Fibroblast of skin of abdomen (primary cell): ENCODE data around the gene CRABP2. TPM values are rescaled to one million over a fixed set of nuclear protein-coding genes. Genes with fewer than 3 reads are reported as not detected.
A peak's percentile ranks its signal among the peaks of the same experiment; 100 is the strongest.

ENCODE experiments used
- DNase-seq: peaks from one replicate; pipeline ENCODE4 v3.0.0-alpha.2; 2013
- polyA plus RNA-seq, 2 experiments: library from polyadenylated mRNA; unstranded; fragments of 120-200 nt; gene quantifications; one replicate each; pipeline ENCODE4 v1.2.1, GENCODE V29; 2013; ENCODE audit not compliant: insufficient read length in 2 of 2

CRABP2 gene
- 377 TPM for polyA plus RNA-seq (2013, experiment 1 of 2; ENCODE audit: insufficient read length)
- polyA plus RNA-seq (2013, experiment 2 of 2; ENCODE audit: insufficient read length) = 382 TPM

DNA sequence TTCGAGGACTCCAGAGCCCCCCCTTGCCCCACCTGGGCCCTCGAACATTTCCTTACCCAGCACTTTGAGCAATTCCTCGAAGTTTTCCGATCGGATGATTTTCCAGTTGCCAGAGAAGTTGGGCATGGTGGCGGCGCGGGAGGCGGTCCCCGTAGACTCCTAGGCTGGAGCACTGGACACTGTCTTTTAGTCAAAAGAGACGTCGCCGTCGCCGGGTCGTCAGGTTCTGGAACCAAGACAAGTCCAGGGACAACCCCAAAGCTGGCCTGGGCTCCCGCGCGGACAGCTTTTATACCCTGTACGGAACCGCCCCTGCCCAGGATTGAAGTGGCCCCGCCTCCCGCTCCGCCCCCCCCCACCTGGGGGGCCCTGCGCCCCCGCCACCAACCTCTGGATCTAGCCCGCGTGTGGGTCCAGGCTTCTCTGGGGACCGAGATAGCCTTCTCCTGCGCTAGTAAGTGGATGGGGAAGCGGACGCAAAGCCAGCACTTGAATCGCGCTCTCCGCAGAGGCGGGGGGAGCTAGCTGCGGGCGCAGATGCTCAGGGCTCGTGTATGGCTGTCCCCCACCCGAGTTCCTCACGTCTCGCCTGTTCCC is at the start of gene CRABP2:
CRABP2 (minus strand) TSS at position 263 of the 597 bp plus-strand sequence; CDS start at position 126, 137 bp downstream.
- peak; percentile 71 for DNase-seq

GRCh38 chr1:156754219-156754618 is 48.8 kb upstream of the CRABP2 start:
- DNase-seq = no peak

DNA sequence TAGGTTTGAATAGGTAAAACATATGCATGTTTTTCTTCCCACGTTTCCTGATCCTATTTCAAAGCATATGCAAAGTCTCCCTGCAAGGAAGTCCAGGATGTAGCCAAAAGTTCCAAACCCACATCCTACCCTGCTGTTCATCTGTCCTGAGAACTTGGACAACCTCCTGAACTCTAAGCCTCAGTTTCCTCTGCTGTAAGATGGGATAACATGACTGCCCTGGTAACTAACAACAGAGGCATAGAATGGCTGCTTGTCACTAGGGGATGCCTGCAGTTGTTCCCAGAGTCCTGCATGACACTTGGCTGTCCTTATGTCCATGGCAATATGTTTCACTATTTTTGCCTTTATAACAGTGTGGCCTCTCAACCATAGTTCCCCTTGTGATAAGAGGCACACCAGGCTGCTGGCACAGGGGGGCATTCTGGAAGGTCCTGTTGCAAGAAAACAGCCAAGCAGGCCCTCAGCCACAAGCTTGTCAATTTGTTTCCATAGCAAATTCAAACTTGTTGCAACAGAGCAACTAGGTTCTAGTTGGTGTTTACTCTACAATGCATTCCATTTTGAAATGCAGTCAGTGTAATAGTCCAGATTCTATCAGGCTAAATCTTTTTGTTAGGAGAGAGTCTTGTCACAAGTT is 47.6 kb upstream of the CRABP2 start:
- no peak for DNase-seq

DNA sequence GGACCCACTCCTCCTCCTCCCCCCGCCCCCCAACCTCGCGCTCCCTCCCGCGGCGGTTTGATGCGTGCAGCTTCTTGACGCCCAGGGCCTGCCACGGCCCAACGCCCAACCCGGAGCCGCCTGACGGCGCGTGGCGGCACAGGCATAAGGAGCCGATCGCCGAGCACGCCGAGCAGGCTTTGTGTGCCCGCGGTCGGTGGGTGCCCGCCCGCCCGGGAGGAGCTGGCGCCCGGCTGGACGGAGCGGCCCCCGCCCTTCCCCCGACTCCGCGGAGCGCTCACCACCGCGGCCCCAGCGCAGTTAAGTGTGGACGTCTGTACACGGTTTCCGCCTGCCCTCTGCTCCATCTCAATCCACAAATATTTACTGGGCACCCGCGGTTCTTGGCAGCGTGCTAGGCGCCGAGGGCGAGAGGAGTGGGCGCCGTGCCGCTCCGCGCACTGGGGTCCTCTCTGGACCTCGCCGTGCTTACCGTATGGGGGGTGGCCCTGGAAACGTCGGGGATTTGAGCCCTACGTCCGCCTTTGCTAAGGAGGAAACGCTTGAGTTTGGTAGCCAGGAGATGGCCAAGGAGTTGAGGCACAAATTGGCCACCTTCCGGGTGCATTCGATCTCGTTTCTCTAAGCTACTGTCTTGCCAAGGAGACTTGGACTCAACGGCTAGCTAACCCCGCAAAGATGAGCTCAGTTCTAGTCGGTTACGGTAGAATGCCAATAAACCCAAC is 46.5 kb upstream of the CRABP2 start:
- peak; percentile 98 for DNase-seq

GRCh38 chr1:156751451-156751756 is 46.0 kb upstream of the CRABP2 start, which contains the start of gene HDGF:
Gene HDGF, minus strand, starts transcription at chr1:156751675. Its CDS starts 246 bp downstream, at chr1:156751429.
- DNase-seq = no peak

DNA sequence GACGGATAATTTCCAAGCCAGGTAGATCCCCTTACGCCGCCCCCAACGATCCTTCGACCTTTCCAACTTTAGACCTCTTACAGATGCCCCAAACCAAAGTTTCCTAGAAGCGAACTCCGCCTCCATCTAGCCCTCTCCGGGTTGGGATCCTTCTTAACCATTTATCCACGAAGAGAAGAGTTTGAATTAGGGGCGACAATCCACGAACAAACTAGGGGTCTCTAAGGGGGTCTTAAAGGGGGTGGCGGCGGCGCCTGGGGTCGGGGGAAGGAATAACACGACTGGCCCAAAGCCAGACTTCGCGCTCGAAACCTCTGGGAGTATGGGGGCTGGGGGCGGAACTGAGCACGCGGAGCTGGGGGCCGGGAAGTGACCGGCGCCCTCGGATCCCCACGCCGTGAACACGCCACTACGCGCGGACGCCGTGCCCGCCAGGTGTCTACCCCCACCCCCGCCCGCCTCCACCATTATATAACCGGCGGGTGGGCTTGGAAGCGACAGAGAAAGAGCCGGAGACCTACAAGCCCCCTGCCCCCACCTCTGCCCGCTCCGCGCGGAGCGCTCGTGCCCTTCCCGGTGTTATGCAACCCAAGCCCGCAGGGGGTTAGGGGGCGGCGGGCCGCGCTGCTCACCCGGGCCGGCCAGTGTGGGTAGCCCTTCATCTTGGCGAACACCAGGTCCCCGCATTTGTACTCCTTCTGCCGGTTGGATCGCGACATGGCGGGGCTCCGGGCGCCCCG is 45.5 kb upstream of the CRABP2 start:
- no peak for DNase-seq

DNA sequence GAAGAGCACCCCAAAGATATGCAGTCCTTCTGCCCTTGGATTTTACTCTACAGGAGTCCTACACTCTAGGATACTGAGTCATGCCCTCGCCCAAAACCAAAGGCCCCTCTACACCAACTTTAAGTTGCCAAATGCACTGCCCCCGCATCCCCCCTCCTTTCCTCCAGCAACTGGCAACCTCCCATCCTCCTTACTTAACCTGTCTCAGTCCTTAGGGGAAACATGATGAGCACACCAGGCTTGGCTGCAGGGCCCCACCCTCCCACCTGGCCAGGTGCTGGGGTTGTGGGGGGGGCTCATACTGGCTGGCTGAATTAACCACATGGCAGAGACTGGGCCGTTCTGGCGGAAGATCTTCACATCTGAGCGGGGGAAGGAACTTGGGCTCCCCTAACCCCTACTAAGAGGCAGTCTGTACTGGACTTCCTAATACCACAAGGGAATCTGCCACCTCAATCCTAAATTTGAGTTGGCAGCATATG is 44.8 kb upstream of the CRABP2 start:
- no peak for DNase-seq

DNA sequence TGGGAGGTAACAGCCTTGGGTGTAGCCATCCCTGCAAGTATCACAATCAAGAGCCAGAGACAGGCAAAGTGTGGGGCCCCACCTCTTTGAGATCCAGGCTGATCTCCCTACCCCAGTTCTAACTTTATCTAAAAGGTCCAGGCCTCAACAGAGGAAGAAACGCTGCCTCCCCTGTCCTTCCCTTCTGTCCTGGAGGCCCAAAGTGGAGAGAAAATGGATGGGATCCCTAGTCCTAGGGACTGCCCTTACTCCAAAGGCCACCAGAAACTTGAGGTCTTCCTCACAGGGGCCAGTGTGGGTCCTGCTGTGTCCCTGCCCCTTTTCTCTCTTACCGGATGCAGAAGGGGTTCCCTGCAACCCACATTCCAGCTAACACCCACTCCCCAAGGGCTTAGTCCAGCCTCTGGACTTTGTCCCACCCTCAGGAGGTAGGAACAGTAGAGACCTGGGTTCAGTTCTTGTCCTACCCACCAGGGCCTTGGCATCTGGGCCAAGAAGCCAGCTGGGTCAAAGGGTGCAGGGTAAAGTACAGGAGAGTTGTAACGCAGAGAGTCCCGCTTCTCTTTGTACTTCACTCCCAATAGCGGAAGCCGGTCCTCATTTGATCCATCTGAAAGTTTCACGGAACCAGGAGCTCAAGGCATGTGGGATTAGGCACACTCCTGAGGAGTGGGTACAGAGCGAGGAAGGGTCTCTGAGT is 44.2 kb upstream of the CRABP2 start:
- DNase-seq = no peak

DNA sequence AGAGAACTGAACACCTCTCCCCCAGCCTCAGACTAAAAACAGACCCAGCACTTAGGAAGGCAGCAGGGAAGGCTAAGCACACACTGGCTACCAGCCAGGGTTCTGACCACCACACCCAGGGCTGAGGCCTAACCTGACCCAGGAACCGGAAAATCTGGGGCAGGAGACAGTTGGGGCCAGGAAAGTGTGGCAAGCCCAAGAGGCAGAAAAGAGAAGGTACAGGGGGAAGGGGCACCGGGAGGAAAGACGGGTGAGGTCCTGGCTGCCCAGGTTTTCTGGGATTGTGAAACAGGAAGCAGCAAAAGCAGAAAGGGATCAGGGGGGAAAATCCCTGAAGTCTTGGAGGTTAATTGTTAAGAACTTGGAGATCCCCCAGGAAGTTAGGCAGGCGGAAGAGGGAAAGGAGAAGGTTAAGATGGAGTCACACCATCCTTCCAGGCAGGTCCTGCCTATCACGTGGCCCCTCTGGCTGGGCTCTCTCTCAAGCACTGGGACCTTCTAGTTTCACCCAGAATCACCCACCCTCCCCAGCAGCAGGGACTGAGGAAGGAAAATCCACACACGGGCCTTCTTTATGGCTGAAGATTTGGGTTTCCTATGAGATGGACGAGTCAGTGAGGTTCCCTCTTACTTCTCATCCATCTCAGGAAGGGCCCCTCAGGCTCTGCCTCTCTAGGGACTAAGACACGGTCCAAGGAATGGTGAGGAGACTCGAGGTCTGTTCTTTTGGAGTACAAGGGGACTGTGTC is 43.5 kb upstream of the CRABP2 start:
- peak; percentile 66 for DNase-seq

DNA sequence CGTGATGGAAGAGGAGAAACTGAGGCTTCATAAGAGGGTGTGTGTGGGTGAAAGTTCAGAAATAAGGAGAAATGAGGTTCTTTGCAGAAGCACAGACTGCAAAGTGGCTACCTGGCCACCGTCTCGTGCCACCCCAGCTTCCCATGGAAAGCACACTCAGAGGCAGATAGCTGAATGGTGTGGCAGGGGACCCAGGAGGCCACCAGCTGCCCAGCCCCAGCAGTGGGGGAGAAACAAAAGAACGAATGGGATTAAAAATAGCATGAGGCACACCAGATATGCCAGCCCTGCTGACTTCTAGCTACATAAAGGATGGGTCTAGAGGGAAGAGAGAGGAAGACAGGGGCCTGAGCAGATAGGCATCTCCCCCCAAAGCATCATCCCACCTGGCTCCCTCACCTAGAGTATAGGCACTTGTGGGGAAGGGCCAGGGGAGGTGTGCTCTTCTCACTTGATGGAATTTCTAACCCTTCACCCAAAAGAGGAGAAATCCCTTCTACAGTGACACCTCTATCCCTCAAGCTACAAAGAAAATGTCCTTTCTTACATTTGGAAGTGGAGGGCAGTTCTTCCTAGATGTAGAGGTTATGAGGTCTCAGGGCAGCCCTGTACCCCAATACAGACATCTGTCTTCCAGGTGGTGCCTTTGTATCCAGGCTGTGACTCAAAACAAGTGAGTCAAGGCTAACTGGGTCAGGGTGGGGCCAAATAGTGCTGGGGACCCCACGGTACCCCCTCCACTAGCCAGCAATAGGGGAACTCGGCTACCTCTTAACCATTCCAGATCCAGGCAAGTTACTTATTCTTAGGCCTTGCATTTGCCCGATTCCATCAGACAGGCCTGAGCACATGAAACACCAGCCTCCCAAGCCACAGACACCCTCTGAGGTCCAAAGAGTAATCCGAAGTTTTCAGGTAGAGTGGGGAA is 42.6 kb upstream of the CRABP2 start:
- DNase-seq = no peak

- peak; percentile 95 for DNase-seq
These were observed 41.6 kb upstream of the CRABP2 start for GRCh38 chr1:156746728-156747631.

DNA sequence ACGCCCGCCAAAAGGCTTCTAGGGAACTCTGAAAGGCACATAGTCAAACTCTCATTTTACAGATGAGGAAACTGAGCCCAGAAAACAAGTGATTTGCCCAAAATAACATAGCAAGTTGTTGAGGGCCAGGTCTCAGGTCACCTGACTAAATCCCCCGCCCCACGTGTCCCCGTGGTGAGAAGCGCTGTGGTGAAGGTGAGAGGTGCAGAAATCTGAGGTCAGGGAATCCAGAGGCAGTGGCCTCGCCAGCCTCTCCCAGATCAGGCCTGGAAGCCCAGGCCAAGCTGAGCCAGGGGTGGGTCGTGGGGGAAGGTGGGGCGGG is 41.0 kb upstream of the CRABP2 start:
- DNase-seq = no peak

DNA sequence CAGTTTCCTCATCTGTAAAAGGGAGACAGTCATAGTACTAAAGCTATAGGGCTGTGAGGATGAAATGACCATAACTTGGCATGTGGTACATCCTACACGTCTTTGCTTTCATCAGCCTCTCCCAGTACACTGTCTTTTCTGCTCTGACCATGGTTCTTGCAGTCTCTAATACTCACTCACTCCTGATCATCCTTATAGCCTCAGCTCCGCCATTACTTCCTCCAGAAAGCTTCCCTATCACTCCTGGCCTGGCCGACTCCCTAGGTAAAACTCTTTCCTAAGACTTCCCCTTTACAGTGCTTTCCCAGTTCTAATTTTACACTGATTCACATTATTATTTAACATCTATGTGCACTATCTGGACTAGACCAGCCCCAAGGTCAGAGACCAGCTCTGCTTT is 40.5 kb upstream of the CRABP2 start:
- no peak for DNase-seq

DNA sequence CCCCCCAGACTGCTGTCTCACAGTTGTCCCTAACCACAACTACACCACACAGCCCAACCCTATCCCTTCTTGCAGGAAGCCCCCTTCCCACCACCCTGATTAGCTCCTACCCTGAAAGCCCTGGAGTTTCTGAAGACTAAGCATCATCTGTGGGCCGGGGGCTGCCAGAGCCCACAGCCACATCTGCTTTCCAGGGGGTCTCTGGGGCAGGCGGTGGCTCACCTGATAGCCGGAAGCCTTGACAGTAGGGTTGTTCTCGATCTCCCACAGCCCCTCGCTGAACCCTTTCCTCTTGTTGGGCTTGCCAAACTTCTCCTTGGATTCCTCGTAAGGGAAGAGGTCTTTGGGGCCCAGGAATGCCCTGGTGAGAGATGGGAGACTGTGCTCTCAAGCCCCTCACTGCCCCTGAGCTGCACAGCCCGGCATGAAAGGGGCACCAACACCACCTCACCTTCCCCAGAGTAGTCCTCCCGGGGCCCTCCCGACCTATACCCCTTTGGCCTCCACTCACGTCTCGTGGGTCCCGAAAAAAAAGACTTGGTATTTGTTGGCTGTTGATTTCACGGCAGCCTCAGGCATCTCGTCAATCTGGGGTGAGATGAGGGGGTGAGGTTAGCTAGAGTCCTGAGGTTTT is 39.5 kb upstream of the CRABP2 start:
- no peak for DNase-seq

GRCh38 chr1:156744344-156744743 is 39.0 kb upstream of the CRABP2 start:
- DNase-seq = no peak

DNA sequence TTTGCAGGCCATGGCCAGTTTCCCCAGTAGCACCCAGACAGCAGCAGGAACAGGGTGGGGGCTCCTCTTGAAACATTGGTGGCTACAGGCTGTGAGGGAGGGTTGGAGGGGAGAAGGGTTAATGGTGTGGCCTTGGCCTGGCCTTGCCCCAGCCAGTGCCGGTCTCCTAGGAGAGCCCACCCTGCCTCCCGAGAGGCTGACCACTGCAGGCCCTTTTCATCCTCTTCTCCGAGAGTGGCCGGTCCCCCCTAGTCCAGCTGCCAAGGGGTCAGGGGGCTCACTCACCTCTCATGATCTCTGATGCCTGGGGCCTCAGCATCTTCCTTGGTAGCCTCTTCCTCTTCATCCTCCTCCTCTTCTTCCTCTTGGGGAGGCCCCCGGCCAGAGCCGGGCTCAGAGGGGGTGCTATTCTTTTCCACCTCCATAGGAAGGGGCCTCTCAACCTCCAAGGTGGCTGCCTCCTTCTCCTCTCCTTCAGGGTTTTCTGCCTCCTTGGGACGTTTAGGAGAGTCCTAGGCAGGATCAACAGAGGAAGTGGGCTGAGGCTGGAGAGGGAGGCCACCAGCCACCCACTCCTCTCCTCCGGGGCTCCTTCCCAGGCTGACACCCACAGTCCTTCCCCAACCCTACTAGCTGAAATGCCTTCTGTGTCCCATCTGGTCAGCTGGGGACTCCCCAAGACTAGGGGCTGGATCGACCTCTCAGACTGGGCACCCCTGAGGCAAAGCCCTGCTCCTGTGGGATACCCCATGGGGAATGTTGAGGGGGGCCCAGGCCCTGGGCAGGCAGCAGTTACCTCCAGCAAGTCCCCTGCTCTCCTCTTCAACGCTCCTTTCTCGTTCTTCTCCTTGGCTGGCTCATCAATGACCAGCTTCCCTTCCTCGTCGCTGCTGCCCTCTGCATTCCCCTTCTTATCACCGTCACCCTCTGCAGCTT is 38.3 kb upstream of the CRABP2 start:
- no peak for DNase-seq

GRCh38 chr1:156742801-156743200 is 37.4 kb upstream of the CRABP2 start:
- no peak for DNase-seq

- DNase-seq = no peak
These were observed 36.6 kb upstream of the CRABP2 start for GRCh38 chr1:156742017-156742416.
